DOHH2 (cell line): ENCODE measurements around the gene PES1.

ENCODE experiments used
- H3F3A ChIP-seq: fragments of 200-600 bp; sonication (generic), shearing (Covaris generic); 2 replicates; pipeline ENCODE4 v1.6.0; 2016; ENCODE audit warnings: antibody characterized with exemption, mild to moderate bottlenecking; ENCODE audit not compliant: control insufficient read depth, insufficient read depth
- H3K27ac ChIP-seq: fragments of 200-600 bp; sonication (generic); 2 replicates; pipeline ENCODE4 v1.5.1; 2014; ENCODE audit warnings: low read depth, mild to moderate bottlenecking, low read length, moderate library complexity
- H3K27me3 ChIP-seq: fragments of 200-600 bp; sonication (generic); 2 replicates; pipeline ENCODE4 v1.6.1; 2014; ENCODE audit warnings: mild to moderate bottlenecking, low read length, mixed read lengths; ENCODE audit not compliant: control insufficient read depth
- H3K36me3 ChIP-seq: fragments of 200-600 bp; sonication (generic); 2 replicates; pipeline ENCODE4 v1.6.1; 2014; ENCODE audit warnings: mild to moderate bottlenecking, low read length, moderate library complexity, mixed read lengths; ENCODE audit not compliant: control insufficient read depth
- H3K4me1 ChIP-seq: fragments of 200-600 bp; sonication (generic); 2 replicates; pipeline ENCODE4 v1.6.1; 2014; ENCODE audit warnings: mild to moderate bottlenecking, low read length, mixed read lengths; ENCODE audit not compliant: control insufficient read depth
- H3K4me2 ChIP-seq: fragments of 200-600 bp; sonication (generic); 2 replicates; pipeline ENCODE4 v1.6.0; 2014; ENCODE audit warnings: mild to moderate bottlenecking, low read length, moderate library complexity
- H3K4me3 ChIP-seq: fragments of 200-600 bp; sonication (generic); 2 replicates; pipeline ENCODE4 v1.5.1; 2014; ENCODE audit warnings: mild to moderate bottlenecking, low read length, mixed read lengths
- H3K79me2 ChIP-seq: fragments of 200-600 bp; sonication (generic); 2 replicates; pipeline ENCODE4 v1.6.1; 2014; ENCODE audit warnings: mild to moderate bottlenecking, low read length, mixed read lengths; ENCODE audit not compliant: control insufficient read depth
- H3K9me2 ChIP-seq: fragments of 200-600 bp; sonication (generic); replicated peaks from 2 replicates; pipeline ENCODE4 v1.6.1; 2014; ENCODE audit warnings: mild to moderate bottlenecking, low read length, mixed read lengths; ENCODE audit not compliant: control insufficient read depth
- H3K9me3 ChIP-seq: fragments of 200-600 bp; sonication (generic); 2 replicates; pipeline ENCODE4 v1.6.1; 2014; ENCODE audit warnings: antibody characterized with exemption, low read length, mixed read lengths; ENCODE audit not compliant: control insufficient read depth, insufficient read depth
- H4K20me1 ChIP-seq: fragments of 200-600 bp; sonication (generic); 2 replicates; pipeline ENCODE4 v1.6.0; 2014; ENCODE audit warnings: low read depth, mild to moderate bottlenecking, antibody characterized with exemption, low read length, moderate library complexity; ENCODE audit not compliant: control insufficient read depth, insufficient read depth
- CTCF ChIP-seq: fragments of 200-600 bp; sonication (generic); IDR thresholded peaks from one replicate; pipeline ENCODE4 v1.5.1; 2014; ENCODE audit warnings: antibody characterized with exemption, mild to moderate bottlenecking, low read depth, low read length; ENCODE audit not compliant: poor library complexity, severe bottlenecking
- EZH2phosphoT487 ChIP-seq: fragments of 200-600 bp; sonication (generic); IDR thresholded peaks from 2 replicates; pipeline ENCODE4 v1.6.1; 2017; ENCODE audit warnings: borderline replicate concordance, mild to moderate bottlenecking, antibody characterized with exemption, low read length, moderate library complexity, mixed read lengths

Gene PES1

GRCh38 chr22:30565341-30565740 is 26.4 kb downstream of the PES1 start:
- Histone ChIP-seq H3F3A (no peaks in the 10 kb centered on the region), H3K9me3 (no peaks in the 10 kb centered on the region), H3K9me2 (no peaks in the 10 kb centered on the region), H3K79me2 (no peaks in the 10 kb centered on the region), H3K27me3 (0 out of 2 replicates have a peak, but pooled peaks cover 3% of the 10 kb centered on the region), H4K20me1 (no peaks in the 10 kb centered on the region), H3K4me2 (no peak overlapping the region), H3K4me3 (no peak overlapping the region), H3K36me3 (no peaks in the 10 kb centered on the region), H3K27ac (no peak overlapping the region), H3K4me1 (no peaks in the 10 kb centered on the region)
- TF ChIP-seq CTCF (no peak), EZH2phosphoT487 (no peak)

DNA sequence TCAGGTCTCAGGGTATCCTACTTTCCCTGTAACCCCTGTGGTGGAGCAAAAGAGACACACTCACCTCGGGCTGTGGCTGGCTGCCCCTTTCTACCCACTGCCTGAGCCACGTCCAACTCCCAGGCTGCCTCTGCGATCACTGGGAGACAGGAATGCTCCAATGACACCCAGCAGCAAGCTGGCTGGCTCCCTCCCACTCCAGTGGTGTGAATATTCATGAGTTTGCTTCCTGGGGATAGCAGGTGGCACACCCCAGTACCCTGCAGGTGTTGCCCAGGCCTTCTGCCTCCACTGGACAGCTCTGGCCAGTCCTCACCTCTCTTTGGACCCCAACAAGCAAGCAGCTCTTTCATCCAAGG is 27.0 kb downstream of the PES1 start:
- Histone ChIP-seq H3K9me2 (no peaks in the 10 kb centered on the region), H3K4me1 (no peaks in the 10 kb centered on the region), H3K4me3 (no peak overlapping the region), H3K4me2 (no peak overlapping the region), H4K20me1 (no peaks in the 10 kb centered on the region), H3K9me3 (no peaks in the 10 kb centered on the region), H3F3A (no peaks in the 10 kb centered on the region), H3K36me3 (no peaks in the 10 kb centered on the region), H3K27me3 (0 out of 2 replicates have a peak, but pooled peaks cover 3% of the 10 kb centered on the region), H3K27ac (no peak overlapping the region), H3K79me2 (no peaks in the 10 kb centered on the region)
- TF ChIP-seq EZH2phosphoT487, result no peak
- TF ChIP-seq CTCF, result no peak

DNA sequence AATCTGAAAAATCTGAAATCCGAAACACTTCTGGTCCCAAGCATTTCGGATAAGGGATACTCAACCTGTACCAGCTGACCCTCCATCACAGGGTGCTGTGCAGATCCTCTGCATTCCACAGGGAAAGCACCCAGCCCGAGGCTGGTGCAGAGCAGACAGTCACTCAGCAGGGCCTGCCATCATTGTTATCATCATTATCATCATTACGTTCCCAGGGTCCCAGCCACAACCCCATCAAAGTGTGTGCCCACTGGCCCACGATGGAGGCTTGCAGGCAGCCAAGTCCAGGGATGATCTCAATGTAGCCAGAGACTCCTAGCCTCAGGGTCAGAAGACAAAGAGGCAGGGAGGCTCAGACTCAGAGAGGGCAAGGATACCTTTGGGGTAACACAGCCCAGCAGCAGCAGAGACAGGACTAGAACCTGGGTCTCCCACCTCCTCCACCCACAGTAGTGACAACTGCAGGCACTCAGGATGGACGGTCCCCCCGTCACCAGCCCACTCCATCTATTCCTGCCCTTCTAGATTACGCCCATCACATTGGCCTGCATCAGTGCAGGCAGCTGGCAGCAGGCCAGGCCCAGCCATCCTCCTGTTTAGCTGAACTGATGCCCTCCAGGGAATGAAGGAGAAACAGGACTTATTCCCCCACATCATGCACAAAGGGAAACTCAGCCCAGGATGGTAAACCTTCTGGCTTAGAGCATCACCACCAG is 27.5 kb downstream of the PES1 start:
- no peaks in the 10 kb centered on the region for H3K9me2 ChIP-seq
- H3K4me3 ChIP-seq, result no peak overlapping the region
- H3K4me2 ChIP-seq, result no peak overlapping the region
- no peak for TF ChIP-seq EZH2phosphoT487
- no peak for TF ChIP-seq CTCF
- no peaks in the 10 kb centered on the region for H3K36me3 ChIP-seq
- H3K27me3 ChIP-seq, result 0 out of 2 replicates have a peak, but pooled peaks cover 3% of the 10 kb centered on the region
- no peaks in the 10 kb centered on the region for H3K4me1 ChIP-seq
- no peak overlapping the region for H3K27ac ChIP-seq
- no peaks in the 10 kb centered on the region for H3K9me3 ChIP-seq
- no peaks in the 10 kb centered on the region for H4K20me1 ChIP-seq
- no peaks in the 10 kb centered on the region for H3F3A ChIP-seq
- H3K79me2 ChIP-seq, result no peaks in the 10 kb centered on the region
